Adrenal gland (tissue), 5 donors: ENCODE data around the gene TBC1D28.
"Not testable (repeated sequence)": the region's sequence is repeated elsewhere in the genome, so short reads cannot be mapped to it uniquely, and the experiment has no call there.

Experiments
- POLR2A ChIP-seq, 2 donors: fragments of 450-650 bp; IDR thresholded peaks; one replicate each; pipeline ENCODE4 v1.6.1; 2017; ENCODE audit warnings: antibody characterized with exemption in 2 of 2, mild to moderate bottlenecking in 2 of 2, moderate library complexity in 1 of 2
- TF ChIP-seq, protein P1 (sequence below), 6 experiments: fragments of 450-650 bp in 4 of 6; fragments of 200-600 bp in 2 of 6; sonication (generic) in 1 of 6; IDR thresholded peaks; 1 replicate in 5 of 6; 2 replicates in 1 of 6; pipeline versions ENCODE4 v1.5.1 to v1.8.0; 2016 to 2021; ENCODE audit warnings: antibody characterized with exemption in 6 of 6, mild to moderate bottlenecking in 2 of 6, moderate library complexity in 1 of 6
- donor health status: DM: no; HTN: no; CAD: no.

DNA sequence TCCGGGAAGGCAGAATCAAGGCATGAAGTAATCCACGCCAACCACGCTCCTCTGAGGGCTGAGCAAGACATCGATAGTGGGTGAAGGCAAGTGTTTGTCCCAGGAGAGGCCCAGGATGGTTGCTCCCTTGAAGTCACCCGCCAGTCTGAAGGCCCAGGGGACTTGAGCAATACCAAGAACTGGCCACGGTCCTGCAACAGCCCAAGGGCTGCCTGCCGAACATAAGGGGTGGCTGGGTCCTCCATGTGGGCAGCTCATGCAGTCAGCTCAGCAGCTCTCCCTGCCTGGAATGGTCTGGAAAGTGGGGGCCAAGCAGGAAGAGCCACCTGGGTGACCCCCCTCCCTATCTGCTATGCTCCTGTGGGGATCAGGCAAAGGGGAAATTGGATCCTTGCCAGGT, 8.4 kb downstream of the TBC1D28 start:
- TF ChIP-seq, protein P1, sequence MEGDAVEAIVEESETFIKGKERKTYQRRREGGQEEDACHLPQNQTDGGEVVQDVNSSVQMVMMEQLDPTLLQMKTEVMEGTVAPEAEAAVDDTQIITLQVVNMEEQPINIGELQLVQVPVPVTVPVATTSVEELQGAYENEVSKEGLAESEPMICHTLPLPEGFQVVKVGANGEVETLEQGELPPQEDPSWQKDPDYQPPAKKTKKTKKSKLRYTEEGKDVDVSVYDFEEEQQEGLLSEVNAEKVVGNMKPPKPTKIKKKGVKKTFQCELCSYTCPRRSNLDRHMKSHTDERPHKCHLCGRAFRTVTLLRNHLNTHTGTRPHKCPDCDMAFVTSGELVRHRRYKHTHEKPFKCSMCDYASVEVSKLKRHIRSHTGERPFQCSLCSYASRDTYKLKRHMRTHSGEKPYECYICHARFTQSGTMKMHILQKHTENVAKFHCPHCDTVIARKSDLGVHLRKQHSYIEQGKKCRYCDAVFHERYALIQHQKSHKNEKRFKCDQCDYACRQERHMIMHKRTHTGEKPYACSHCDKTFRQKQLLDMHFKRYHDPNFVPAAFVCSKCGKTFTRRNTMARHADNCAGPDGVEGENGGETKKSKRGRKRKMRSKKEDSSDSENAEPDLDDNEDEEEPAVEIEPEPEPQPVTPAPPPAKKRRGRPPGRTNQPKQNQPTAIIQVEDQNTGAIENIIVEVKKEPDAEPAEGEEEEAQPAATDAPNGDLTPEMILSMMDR (IDR thresholded peaks at IDR 0.05) = not testable (repeated sequence)
- not testable (repeated sequence) for TF ChIP-seq POLR2A (IDR thresholded peaks at IDR 0.05)
